HG03521 (cell line): Measurements from ENCODE around the gene NACC1.
A peak's percentile ranks its signal among the peaks of the same experiment; 100 is the strongest.
"Not testable (repeated sequence)": the region's sequence is repeated elsewhere in the genome, so short reads cannot be mapped to it uniquely, and the experiment has no call there.

Experiments
- ATAC-seq: cut with Tn5 transposase; IDR thresholded peaks from one replicate; pipeline ENCODE4 v1.9.1; 2021; ENCODE audit warnings: mild to moderate bottlenecking, moderate library complexity; ENCODE audit not compliant: unreplicated experiment

Gene NACC1

GRCh38 chr19:13160557-13160956 lies 42.5 kb downstream of the NACC1 start:
- ATAC-seq = no peak

GRCh38 chr19:13162724-13163608 lies 44.9 kb downstream of the NACC1 start:
- ATAC-seq = peak; percentile 37

- ATAC-seq = no peak
Observed at GRCh38 chr19:13163609-13164342, 45.7 kb downstream of the NACC1 start.

DNA sequence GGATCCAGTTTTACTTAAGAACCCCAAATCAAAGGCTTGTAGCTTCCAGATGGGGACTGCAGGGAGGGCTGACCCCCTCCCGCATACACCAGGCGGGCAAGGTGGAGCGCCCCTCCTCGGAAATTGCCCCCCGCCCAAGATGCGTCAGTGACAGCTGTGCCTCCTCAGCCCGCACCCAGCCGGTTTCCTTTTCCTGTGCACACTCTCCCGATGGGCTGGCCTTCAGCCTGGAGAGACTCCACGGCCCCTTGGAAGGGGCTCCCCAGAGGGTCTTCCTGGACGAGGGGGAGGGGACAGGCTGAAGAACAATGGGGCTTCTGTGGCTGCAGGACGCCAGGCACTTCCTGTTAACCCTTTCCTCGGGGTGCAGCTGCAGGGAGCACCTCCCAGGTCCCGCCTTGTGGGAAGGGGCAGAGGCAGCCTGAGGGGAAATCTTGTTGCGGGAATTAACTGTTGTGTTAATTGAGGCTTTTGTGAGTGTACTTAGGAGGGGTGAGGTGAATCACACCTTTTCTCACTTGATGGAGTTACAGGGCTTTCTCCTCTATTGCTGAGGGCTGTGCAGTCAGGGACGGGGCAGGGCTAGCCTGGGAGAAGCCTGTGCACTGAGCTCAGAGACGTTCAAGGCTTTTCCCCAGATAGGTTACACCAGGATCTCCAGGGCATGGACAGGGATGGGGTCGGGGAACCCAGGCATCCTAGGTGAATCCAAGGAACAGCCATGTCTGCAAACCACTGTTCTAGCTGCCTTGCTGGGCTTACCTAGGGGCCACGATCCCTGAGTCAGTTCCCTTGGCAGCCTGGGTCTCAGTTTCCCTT lies 46.5 kb downstream of the NACC1 start:
- no peak for ATAC-seq

GRCh38 chr19:13165162-13165997 lies 47.3 kb downstream of the NACC1 start:
- ATAC-seq = no peak

- not testable (repeated sequence) for ATAC-seq
Observed at GRCh38 chr19:13166151-13166550, 48.1 kb downstream of the NACC1 start.

- no peak for ATAC-seq
Observed at GRCh38 chr19:13169769-13170168, 51.7 kb downstream of the NACC1 start.

- ATAC-seq = no peak
Observed at GRCh38 chr19:13171146-13171545, 53.1 kb downstream of the NACC1 start.

GRCh38 chr19:13172346-13173138 lies 54.5 kb downstream of the NACC1 start:
- ATAC-seq = no peak

GRCh38 chr19:13173139-13173737 lies 55.2 kb downstream of the NACC1 start:
- ATAC-seq = no peak

- no peak for ATAC-seq
Observed at GRCh38 chr19:13176345-13176744, 58.3 kb downstream of the NACC1 start.

- not testable (repeated sequence) for ATAC-seq
Observed at GRCh38 chr19:13177584-13177983, 59.5 kb downstream of the NACC1 start.

DNA sequence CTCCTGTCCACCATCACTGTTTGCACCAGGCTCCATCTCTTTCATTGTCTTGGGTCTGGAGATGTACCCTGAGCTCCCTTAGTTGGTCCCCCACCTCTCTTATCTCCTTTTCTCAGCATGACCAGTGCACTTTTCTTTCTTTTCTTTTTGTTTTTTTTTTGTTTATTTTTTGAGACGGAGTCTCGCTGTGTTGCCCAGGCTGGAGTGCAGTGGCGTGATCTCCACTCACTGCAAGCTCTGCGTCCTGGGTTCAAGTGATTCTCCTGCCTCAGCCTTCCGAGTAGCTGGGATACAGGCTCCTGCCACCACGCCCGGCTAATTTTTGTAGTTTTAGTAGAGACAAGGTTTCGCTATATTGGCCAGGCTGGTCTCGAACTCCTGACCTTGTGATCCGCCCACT lies 60.2 kb downstream of the NACC1 start:
- not testable (repeated sequence) for ATAC-seq

DNA sequence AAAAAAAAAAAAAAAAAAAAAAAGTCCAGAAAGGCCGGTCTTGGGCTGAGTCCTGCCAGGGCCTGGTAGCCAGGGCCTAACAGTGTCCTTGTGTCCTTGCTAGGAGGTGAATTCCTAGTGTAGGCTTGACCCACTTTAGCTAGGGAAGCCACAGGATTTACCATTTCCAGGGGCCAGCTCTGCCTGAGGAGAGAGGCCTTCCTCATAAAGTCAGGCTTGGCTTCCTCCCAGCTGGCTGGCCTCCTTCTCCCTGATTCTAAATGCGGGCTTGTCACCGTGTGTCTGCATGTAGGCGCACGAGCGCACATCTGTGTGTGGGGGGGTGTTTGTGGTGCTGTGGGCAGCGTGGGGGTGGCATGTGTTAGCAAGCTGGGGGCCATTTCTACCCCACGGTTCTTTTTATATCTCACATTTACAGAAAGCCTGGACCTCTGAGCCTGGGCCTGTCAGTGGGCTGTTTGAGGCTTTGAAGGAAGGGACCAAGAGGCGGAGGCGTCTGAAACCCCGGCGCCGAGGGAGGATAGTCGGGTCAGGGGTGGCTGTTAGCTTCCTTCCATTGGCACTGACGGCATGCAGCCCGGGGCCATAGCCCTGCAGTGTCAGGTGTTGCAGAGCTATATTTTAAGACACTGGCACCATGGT lies 63.8 kb downstream of the NACC1 start:
- ATAC-seq = no peak

- not testable (repeated sequence) for ATAC-seq
Observed at GRCh38 chr19:13184926-13185325, 66.9 kb downstream of the NACC1 start.

DNA sequence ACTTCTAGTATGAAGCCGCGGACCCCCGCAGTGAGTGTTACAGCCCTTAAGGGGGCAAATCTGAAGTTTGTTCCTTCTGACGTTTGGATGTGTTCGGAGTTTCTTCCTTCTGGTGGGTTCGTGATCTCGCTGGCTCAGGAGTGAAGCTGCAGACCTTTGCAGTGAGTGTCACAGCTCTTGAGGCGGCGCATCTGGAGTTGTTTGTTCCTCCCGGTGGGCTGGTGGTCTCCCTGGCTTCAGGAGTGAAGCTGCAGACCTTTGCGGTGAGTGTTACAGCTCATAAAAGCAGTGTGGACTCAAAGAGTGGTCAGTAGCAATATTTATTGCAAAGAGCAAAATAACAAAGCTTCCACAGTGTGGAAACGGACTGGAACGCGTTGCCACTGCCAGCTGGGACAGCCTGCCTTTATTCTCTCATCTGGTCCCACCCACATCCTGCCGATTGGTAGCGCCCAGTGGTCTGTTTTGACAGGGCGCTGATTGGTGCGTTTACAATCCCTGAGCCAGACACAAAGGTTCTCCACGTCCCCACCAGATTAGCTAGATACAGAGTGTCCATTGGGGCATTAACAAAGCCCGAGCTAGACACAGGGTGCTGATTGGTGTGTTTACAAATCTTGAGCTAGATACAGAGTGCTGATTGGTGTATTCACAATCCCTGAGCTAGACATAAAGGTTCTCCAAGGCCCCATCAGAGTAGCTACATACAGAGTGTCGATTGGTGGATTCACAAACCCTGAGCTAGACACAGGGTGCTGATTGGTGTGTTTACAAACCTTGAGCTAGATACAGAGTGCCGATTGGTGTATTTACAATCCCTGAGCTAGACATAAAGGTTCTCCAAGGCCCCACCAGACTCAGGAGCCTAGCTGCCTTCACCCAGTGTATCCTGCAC lies 67.9 kb downstream of the NACC1 start:
- not testable (repeated sequence) for ATAC-seq

DNA sequence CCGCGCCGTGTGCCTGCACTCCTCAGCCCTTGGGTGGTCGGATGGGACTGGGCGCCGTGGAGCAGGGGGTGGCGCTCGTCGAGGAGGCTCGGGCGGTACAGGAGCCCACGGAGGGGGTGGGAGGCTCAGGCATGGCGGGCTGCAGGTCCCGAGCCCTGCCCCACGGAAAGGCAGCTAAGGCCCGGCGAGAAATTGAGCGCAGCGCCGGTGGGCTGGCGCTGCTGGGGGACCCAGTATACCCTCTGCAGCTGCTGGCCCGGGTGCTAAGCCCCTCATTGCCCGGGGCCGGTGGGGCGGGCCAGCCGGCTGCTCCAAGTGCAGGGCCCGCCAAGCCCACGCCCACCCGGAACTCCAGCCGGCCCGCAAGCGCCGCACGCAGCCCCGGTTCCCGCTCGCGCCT lies 68.6 kb downstream of the NACC1 start:
- ATAC-seq = not testable (repeated sequence)

- ATAC-seq = no peak
Observed at GRCh38 chr19:13187419-13187818, 69.4 kb downstream of the NACC1 start.
